Neural progenitor cell (in vitro differentiated cells): ENCODE data around the gene ABCG2. TPM values are rescaled to one million over a fixed set of nuclear protein-coding genes. Genes with fewer than 3 reads are reported as not detected.
"Not testable (repeated sequence)": the region's sequence is repeated elsewhere in the genome, so short reads cannot be mapped to it uniquely, and the experiment has no call there.

Experiments
- DNase-seq: peaks from one replicate; pipeline ENCODE4 v3.0.0-alpha.2; 2016; ENCODE audit warnings: low spot score
- H2AFZ ChIP-seq: fragments of 200-600 bp; sonication (generic); replicated peaks from 2 replicates; pipeline ENCODE4 v1.6.1; 2016; ENCODE audit warnings: antibody characterized with exemption
- H3F3A ChIP-seq: fragments of 200-600 bp; sonication (generic); 2 replicates; pipeline ENCODE4 v1.6.1; 2016; ENCODE audit warnings: antibody characterized with exemption, low read depth
- H3K27ac ChIP-seq: fragments of 200-600 bp; sonication (generic); 2 replicates; pipeline ENCODE4 v1.5.1; 2016; ENCODE audit warnings: mild to moderate bottlenecking
- H3K27me3 ChIP-seq: fragments of 200-600 bp; sonication (generic); 2 replicates; pipeline ENCODE4 v1.6.1; 2016; ENCODE audit warnings: mild to moderate bottlenecking, moderate library complexity
- H3K36me3 ChIP-seq: fragments of 200-600 bp; sonication (generic); 2 replicates; pipeline ENCODE4 v1.5.1; 2016
- H3K4me1 ChIP-seq: fragments of 200-600 bp; sonication (generic); 2 replicates; pipeline ENCODE4 v1.6.1; 2016; ENCODE audit warnings: mixed run types
- H3K4me2 ChIP-seq: fragments of 200-600 bp; sonication (generic); 2 replicates; pipeline ENCODE4 v1.6.1; 2016
- H3K4me3 ChIP-seq: fragments of 200-600 bp; sonication (generic); 2 replicates; pipeline ENCODE4 v1.5.1; 2016
- H3K79me2 ChIP-seq: fragments of 200-600 bp; sonication (generic); 2 replicates; pipeline ENCODE4 v1.6.1; 2016; ENCODE audit warnings: low read depth
- H3K9ac ChIP-seq: fragments of 200-600 bp; sonication (generic); 2 replicates; pipeline ENCODE4 v1.6.1; 2016
- H3K9me3 ChIP-seq: fragments of 200-600 bp; sonication (generic); 2 replicates; pipeline ENCODE4 v1.5.1; 2016; ENCODE audit warnings: low read depth
- H4K20me1 ChIP-seq: fragments of 200-600 bp; sonication (generic); 2 replicates; pipeline ENCODE4 v1.6.1; 2016; ENCODE audit warnings: low read depth
- H3K27ac Mint-ChIP-seq: 3 replicates; pipeline ENCODE4 v1.8.0; 2021; ENCODE audit warnings: mixed read lengths
- H3K27me3 Mint-ChIP-seq: 2 replicates; pipeline ENCODE4 v1.8.0; 2022; ENCODE audit warnings: low read depth, mild to moderate bottlenecking, inconsistent platforms, moderate library complexity, mixed read lengths; ENCODE audit not compliant: insufficient read depth
- H3K36me3 Mint-ChIP-seq: 3 replicates; pipeline ENCODE4 v1.8.0; 2021; ENCODE audit warnings: mixed read lengths
- H3K4me1 Mint-ChIP-seq: 3 replicates; pipeline ENCODE4 v1.8.0; 2021; ENCODE audit warnings: mixed read lengths
- H3K4me3 Mint-ChIP-seq: 3 replicates; pipeline ENCODE4 v1.8.0; 2021; ENCODE audit warnings: mild to moderate bottlenecking, moderate library complexity, mixed read lengths
- H3K9me3 Mint-ChIP-seq: 3 replicates; pipeline ENCODE4 v1.8.0; 2020; ENCODE audit warnings: mixed read lengths
- EZH2 ChIP-seq: fragments of 200-600 bp; sonication (generic); IDR thresholded peaks from 2 replicates; pipeline ENCODE4 v1.6.1; 2017; ENCODE audit warnings: antibody characterized with exemption, mild to moderate bottlenecking, moderate library complexity
- EZH2phosphoT487 ChIP-seq: fragments of 200-600 bp; sonication (generic); IDR thresholded peaks from 2 replicates; pipeline ENCODE4 v1.6.1; 2017; ENCODE audit warnings: antibody characterized with exemption
- total RNA-seq: library from RNA; depleted of rRNA; stranded (reverse); fragments of >200 nt; gene quantifications from 2 replicates; pipeline ENCODE4 v1.2.3, GENCODE V29; 2015; ENCODE audit warnings: low replicate concordance
- TF ChIP-seq, protein P1 (sequence below): fragments of 200-600 bp; sonication (generic); IDR thresholded peaks from 2 replicates; pipeline ENCODE4 v1.5.1; 2017; ENCODE audit warnings: antibody characterized with exemption, mild to moderate bottlenecking

ABCG2 gene
- total RNA-seq, 1 donor from 2014 or later, result 2.4 TPM

DNA sequence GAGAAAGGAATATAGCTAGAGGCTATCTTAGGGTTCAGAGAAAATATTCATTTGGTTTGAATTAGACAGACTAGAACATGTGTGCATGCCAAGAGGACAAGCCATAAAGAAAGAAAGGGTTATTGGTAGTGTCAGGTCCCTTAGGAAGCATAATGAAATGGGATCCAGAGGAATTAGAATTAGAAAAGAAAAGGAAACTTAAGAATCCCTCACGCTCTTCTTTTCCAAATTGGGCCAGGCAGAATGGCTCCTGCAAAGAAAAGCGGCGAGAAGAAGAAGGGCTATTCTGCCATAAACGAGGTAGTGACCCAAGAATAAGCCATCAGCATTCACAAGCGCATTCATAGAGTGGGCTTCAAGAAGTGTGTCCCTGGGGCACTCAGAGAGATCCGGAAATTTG is 4.9 kb upstream of the ABCG2 start:
- peak; percentile 20 for DNase-seq
- Histone ChIP-seq H2AFZ (no peak overlapping the region), H3K4me3 (no peak overlapping the region), H3K9me3 (no peaks in the 10 kb centered on the region), H4K20me1 (no peaks in the 10 kb centered on the region), H3K27ac (peak overlapping the region; percentile 22), H3K4me1 (peaks cover 20% of the 10 kb centered on the region), H3K4me2 (peak overlapping the region; percentile 63), H3K27me3 (peaks cover 22% of the 10 kb centered on the region), H3K9ac (no peak overlapping the region), H3K79me2 (no peaks in the 10 kb centered on the region), H3F3A (peaks cover 43% of the 10 kb centered on the region), H3K36me3 (peaks cover 3% of the 10 kb centered on the region)
- peak overlapping the region; percentile 6 for H3K4me3 Mint-ChIP-seq
- no peak for TF ChIP-seq EZH2phosphoT487
- TF ChIP-seq, protein P1, sequence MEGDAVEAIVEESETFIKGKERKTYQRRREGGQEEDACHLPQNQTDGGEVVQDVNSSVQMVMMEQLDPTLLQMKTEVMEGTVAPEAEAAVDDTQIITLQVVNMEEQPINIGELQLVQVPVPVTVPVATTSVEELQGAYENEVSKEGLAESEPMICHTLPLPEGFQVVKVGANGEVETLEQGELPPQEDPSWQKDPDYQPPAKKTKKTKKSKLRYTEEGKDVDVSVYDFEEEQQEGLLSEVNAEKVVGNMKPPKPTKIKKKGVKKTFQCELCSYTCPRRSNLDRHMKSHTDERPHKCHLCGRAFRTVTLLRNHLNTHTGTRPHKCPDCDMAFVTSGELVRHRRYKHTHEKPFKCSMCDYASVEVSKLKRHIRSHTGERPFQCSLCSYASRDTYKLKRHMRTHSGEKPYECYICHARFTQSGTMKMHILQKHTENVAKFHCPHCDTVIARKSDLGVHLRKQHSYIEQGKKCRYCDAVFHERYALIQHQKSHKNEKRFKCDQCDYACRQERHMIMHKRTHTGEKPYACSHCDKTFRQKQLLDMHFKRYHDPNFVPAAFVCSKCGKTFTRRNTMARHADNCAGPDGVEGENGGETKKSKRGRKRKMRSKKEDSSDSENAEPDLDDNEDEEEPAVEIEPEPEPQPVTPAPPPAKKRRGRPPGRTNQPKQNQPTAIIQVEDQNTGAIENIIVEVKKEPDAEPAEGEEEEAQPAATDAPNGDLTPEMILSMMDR, result no peak
- TF ChIP-seq EZH2, result no peak
- H3K27me3 Mint-ChIP-seq, result peaks cover 11% of the 10 kb centered on the region
- H3K36me3 Mint-ChIP-seq, result peaks cover 2% of the 10 kb centered on the region
- H3K27ac Mint-ChIP-seq, result peak overlapping the region; percentile 20
- peaks cover 22% of the 10 kb centered on the region for H3K4me1 Mint-ChIP-seq
- H3K9me3 Mint-ChIP-seq, result peaks cover 15% of the 10 kb centered on the region

DNA sequence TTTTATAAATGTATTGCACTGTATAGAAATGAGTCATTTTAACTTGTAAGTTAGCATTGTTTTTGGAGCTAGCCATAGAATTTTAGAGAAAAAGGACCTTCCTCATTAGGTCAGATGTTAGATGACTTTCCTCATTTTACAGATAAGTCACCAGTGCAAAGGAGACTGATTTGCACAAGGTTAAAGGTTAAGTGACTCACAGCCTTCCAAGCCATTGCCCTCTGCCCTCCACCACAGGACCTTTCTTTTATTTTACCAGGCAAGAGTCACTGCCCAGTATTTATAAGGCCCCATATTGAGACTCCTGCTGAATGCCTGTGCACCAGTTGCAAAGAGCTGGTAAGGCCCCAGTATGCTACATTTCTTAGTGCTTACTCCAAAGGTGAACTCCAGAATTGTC is 4.2 kb upstream of the ABCG2 start:
- TF ChIP-seq EZH2, result no peak
- peak; percentile 41 for TF ChIP-seq EZH2phosphoT487
- H3K79me2 ChIP-seq, result no peaks in the 10 kb centered on the region
- peaks cover 27% of the 10 kb centered on the region for H3K4me1 Mint-ChIP-seq
- no peak overlapping the region for H2AFZ ChIP-seq
- H3K36me3 Mint-ChIP-seq, result peaks cover 2% of the 10 kb centered on the region
- no peak overlapping the region for H3K9ac ChIP-seq
- H3K4me2 ChIP-seq, result peak overlapping the region; percentile 63
- no peaks in the 10 kb centered on the region for H4K20me1 ChIP-seq
- no peak overlapping the region for H3K4me3 ChIP-seq
- peak overlapping the region; percentile 25 for H3K27ac Mint-ChIP-seq
- H3K27me3 Mint-ChIP-seq, result peaks cover 18% of the 10 kb centered on the region
- H3K9me3 Mint-ChIP-seq, result peaks cover 15% of the 10 kb centered on the region
- H3K36me3 ChIP-seq, result peaks cover 3% of the 10 kb centered on the region
- H3K27ac ChIP-seq, result peak overlapping the region; percentile 68
- H3K4me3 Mint-ChIP-seq, result no peak overlapping the region
- H3F3A ChIP-seq, result peaks cover 49% of the 10 kb centered on the region
- H3K9me3 ChIP-seq, result no peaks in the 10 kb centered on the region
- peak; percentile 77 for DNase-seq
- peaks cover 20% of the 10 kb centered on the region for H3K4me1 ChIP-seq
- H3K27me3 ChIP-seq, result peaks cover 29% of the 10 kb centered on the region

DNA sequence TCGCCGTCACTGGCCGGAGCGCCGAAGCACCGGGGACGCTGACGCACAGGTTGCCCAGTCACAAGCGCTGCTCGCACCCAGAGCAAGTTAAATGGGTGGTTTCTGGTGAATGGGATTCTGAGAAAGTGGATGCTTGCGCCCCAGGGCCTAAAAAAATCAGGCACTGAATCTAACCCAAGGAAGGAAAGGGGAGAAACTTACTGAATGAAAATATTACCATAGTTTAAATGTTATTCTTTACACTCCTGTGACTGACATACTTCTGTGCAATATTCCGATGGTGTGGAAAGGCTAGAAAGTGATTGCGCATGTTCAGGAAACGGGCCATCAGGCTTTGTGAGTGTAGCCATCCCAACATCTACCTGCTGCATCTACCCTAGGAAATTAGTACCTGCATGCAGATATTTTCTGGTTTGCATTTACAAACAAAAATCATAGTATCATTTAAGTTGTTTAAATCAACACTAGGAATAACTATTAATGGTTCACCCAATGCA is 838 bp upstream of the ABCG2 start:
- no peak for TF ChIP-seq EZH2phosphoT487
- no peak for TF ChIP-seq EZH2
- TF ChIP-seq, protein P1, result no peak
- H3K4me3 Mint-ChIP-seq, result peak overlapping the region; percentile 83
- Histone ChIP-seq H3K79me2 (no peaks in the 10 kb centered on the region), H3K4me1 (peaks cover 20% of the 10 kb centered on the region), H4K20me1 (no peaks in the 10 kb centered on the region), H3F3A (peaks cover 47% of the 10 kb centered on the region), H3K27ac (no peak overlapping the region), H3K9ac (no peak overlapping the region), H3K36me3 (no peaks in the 10 kb centered on the region), H3K4me3 (peak overlapping the region; percentile 59), H3K27me3 (peaks cover 42% of the 10 kb centered on the region), H3K4me2 (peak overlapping the region; percentile 89), H3K9me3 (no peaks in the 10 kb centered on the region), H2AFZ (peak overlapping the region; percentile 77)
- H3K27me3 Mint-ChIP-seq, result peaks cover 17% of the 10 kb centered on the region
- no peak overlapping the region for H3K27ac Mint-ChIP-seq
- no peak for DNase-seq
- H3K9me3 Mint-ChIP-seq, result peaks cover 4% of the 10 kb centered on the region
- H3K4me1 Mint-ChIP-seq, result peaks cover 25% of the 10 kb centered on the region
- no peaks in the 10 kb centered on the region for H3K36me3 Mint-ChIP-seq

DNA sequence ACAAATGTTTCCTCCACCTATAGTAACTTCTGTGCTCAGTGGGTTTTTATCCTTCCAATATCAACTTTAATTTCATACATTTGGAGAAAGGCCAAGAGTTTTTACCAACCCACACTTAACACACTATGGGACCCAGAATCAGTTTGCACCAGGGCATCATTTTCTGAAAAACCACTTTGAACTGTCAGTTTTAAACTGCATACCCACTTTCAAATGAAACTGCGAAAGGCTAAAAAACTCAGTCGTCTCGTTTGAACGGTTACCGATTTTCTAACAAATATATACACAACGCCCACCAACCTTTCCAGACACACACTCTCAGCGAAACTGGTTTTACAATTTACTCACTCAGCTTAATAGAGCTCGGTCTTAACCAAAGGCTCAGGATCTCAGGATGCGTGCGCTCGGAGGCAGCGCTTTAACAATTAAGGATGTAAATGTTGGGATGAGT is 376 bp downstream of the ABCG2 start:
- Histone ChIP-seq H3K27me3 (peaks cover 42% of the 10 kb centered on the region), H3K4me2 (peak overlapping the region; percentile 89), H3K4me3 (peak overlapping the region; percentile 59), H3K4me1 (peaks cover 9% of the 10 kb centered on the region), H3F3A (peaks cover 35% of the 10 kb centered on the region), H3K9me3 (no peaks in the 10 kb centered on the region), H3K27ac (no peak overlapping the region), H2AFZ (peak overlapping the region; percentile 77), H3K36me3 (no peaks in the 10 kb centered on the region), H3K79me2 (no peaks in the 10 kb centered on the region), H4K20me1 (no peaks in the 10 kb centered on the region), H3K9ac (no peak overlapping the region)
- TF ChIP-seq EZH2 (no peak), EZH2phosphoT487 (no peak)
- TF ChIP-seq, protein P1, result no peak
- Mint-ChIP-seq H3K9me3 (no peaks in the 10 kb centered on the region), H3K27ac (no peak overlapping the region), H3K36me3 (no peaks in the 10 kb centered on the region), H3K4me3 (peak overlapping the region; percentile 81), H3K4me1 (peaks cover 17% of the 10 kb centered on the region), H3K27me3 (peaks cover 17% of the 10 kb centered on the region)
- no peak for DNase-seq

DNA sequence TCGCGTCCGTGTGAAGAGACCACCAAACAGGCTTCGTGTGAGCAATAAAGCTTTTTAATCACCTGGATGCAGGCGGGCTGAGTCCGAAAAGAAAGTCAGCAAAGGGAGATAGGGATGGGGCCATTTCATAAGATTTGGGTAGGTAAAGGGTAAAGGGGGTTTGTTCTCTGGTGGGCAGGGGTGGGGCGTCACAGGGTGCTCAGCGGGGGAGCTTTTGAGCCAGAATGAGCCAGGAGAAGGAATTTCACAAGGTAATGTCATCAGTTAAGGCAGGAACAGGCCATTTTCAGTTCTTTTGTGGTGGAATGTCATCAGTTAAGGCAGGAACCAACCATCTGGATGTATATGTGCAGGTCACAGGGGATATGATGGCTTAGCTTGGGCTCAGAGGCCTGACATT is 6.1 kb downstream of the ABCG2 start:
- peaks cover 10% of the 10 kb centered on the region for H3K27me3 ChIP-seq
- H3K27me3 Mint-ChIP-seq, H3K36me3 Mint-ChIP-seq, H3K4me1 Mint-ChIP-seq, H3K79me2 ChIP-seq, H3K4me3 Mint-ChIP-seq, H3K9ac ChIP-seq, H4K20me1 ChIP-seq, H3K27ac Mint-ChIP-seq, H3F3A ChIP-seq, H2AFZ ChIP-seq, H3K4me1 ChIP-seq, H3K27ac ChIP-seq, H3K9me3 ChIP-seq, H3K36me3 ChIP-seq, H3K4me3 ChIP-seq, H3K4me2 ChIP-seq, DNase-seq, H3K9me3 Mint-ChIP-seq: not testable (repeated sequence)
